DMS53 (cell line): ENCODE results near the gene FSHR.

Experiments used
- DNase-seq: peaks from one replicate; lab custom pipeline; 2025; lab: John Stamatoyannopoulos, UW

The FSHR gene

GRCh38 chr2:49032936-49033335 lies 121.4 kb downstream of the FSHR start:
- DNase-seq = no peak

DNA sequence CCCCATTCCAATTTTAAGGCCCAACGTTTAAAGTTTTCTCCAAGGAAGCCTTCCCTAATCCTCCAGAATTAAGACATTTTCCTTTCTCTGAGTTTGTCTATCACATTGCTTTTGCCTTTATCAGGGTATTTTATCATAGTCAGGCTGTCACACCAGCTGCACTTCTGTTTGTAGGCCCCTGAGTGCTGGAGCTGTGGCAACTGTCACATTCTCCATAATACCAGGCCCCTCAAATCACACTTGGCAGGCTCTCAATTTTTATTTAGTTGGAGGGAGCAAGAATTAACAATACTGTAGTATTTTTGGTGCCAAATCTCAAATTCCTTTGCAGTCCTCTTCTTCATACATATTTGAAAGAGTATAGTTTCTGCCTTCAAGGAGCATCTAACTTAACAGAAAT lies 122.2 kb downstream of the FSHR start:
- no peak for DNase-seq

DNA sequence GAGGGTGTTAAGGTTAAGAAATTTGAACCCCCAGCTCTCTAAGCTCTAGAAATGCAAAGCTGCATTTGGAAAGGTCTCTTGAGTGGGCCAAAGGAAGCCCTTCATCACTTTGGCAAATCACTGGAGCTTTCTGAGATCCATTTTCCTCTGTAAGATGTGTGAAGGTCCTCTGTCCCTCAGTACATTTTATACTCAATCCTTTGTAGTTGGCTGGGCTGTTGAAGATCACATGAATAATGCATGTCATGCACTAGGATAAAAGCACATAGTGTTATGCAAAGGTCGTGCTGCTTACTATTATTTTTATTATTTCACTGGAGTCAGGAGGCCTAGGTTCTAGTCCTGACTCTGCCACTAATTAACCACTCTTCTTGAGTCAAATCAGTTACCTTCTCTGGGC lies 124.9 kb downstream of the FSHR start:
- no peak for DNase-seq

- DNase-seq = peak; percentile 59
These were observed 126.2 kb downstream of the FSHR start for GRCh38 chr2:49028101-49028500.

GRCh38 chr2:49026706-49027105 lies 127.6 kb downstream of the FSHR start:
- no peak for DNase-seq

GRCh38 chr2:49021271-49021670 lies 133.0 kb downstream of the FSHR start:
- DNase-seq = no peak

GRCh38 chr2:49005261-49005660 lies 149.1 kb downstream of the FSHR start:
- no peak for DNase-seq

DNA sequence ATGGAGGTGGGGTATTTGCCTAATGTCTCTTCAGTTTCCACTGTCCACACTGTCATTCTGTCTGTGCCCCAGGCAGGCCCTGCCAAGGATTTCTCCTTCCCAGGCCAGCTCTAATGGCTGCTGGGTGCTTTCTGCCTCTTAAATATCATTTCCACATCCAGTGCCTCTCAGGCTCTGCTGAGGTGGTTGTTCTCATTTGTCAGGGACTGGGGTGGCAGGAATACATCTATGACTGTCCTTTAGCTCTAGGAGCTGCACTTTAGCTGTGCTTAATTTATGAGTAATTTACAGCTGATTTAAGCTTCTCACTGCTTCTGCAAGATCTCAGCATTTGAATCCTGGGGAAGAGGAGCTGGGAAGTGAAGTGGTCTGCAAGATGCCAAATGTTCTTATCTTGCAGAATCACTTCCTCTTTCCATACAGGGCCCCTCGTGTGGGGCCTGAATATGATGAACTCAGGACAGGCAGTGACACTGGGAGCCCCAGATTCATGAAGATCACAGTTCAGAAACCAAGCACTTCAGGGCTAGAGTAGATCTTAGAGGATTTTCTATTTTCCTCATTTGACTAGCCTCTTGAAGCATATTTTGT lies 150.2 kb downstream of the FSHR start:
- no peak for DNase-seq

GRCh38 chr2:49003201-49003600 lies 151.1 kb downstream of the FSHR start:
- DNase-seq = no peak

GRCh38 chr2:49002750-49003149 lies 151.6 kb downstream of the FSHR start:
- no peak for DNase-seq

DNA sequence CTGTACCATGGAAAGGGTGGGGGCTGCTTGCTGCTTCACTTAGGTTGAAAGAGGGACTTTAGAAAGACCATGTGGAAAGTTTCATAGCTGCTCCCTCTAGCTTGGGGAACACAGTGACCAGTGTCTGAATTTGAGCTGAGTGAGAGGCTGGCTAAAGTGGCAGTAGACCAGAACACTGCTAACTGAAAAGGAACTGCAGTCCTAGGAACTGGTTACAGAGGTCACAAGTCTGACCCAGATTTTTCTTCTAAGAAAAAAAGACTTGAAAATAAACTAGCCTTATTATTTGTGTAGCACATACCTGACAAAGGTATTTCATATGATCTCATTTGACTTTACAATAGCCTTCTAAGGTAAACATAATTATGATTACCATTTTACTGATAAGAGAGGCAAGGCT lies 153.6 kb downstream of the FSHR start:
- DNase-seq = no peak

GRCh38 chr2:48998449-48998848 lies 155.9 kb downstream of the FSHR start:
- DNase-seq = no peak

- DNase-seq = no peak
These were observed 160.7 kb downstream of the FSHR start for GRCh38 chr2:48993576-48993975.

DNA sequence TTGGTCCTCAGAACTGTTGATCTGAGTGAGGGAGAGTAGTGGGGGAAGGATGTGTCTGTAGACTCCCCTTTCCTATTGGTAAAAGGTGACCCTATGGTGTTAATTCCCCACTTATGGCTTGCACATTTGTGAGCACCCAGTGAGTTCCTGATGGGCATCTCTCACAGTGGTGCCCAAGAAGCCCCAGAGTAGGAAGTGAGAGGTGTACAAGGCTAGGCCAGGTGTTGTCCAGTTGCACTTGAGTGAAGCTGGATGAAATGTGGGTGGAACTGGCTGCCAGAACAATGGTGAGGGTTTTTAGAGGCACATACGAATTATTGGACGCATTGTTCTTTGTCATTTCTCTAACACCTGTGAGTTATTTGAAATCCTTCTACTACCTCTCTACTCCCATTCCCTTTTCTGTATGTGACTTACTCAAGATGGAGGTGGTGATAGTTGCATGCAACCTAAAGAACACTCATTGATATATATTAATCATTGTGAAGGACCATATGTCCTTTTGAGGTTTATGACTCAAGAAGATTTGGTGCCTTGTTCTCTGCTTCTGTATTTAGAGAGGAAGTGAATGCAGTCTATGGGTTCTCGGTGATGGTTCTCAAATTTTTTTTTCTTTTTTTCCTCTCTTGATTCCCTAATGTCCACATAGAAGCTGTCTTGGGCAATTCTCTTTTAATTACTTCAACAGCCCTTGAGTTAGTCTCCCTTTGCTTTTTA lies 162.7 kb downstream of the FSHR start:
- DNase-seq = no peak

DNA sequence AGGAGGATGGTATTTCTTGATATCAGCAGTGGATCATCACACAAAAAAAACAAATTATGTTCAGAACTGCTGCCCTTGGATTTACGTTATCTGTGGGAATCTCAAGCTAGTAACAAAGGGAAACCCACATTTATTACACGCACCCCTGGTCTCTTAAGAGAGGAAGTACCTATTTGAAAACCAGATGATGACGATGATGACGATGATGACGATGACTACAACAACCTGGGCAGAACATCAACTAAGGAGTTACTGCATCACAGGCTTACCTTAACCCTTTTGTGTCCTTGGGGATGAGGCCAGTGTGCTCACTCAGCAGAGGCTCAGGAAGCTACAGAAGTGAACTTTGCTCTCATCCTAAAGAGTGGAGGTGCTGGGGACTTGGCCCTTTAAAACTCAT lies 169.4 kb downstream of the FSHR start:
- no peak for DNase-seq

- DNase-seq = no peak
These were observed 170.8 kb downstream of the FSHR start for GRCh38 chr2:48983551-48983950.

DNA sequence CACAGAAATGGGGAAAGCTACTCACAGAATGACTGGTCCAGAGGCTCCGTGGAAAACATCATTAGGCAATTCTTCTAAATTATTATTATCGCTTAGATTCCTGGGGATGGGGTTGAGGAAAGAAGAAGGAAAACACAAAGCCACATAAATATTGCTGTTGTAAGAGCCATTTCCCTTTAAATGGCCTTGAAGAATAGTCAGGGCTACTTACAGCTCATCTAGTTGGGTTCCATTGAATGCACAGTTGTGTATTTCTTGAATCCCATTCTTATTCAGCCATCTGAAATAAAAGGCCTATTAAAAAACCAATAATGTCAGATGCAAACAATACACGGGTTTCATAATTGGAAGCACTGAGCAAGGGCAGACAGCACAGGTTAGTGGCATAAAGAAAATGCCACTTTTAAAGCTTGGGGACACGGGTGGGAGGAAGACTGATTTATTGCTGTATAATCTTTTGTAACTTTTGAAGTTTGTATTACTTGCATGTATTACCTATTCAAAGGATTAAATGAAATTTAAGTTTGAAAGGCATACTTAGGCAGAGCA lies 171.4 kb downstream of the FSHR start:
- DNase-seq = no peak

GRCh38 chr2:48980846-48981245 lies 173.5 kb downstream of the FSHR start:
- no peak for DNase-seq

DNA sequence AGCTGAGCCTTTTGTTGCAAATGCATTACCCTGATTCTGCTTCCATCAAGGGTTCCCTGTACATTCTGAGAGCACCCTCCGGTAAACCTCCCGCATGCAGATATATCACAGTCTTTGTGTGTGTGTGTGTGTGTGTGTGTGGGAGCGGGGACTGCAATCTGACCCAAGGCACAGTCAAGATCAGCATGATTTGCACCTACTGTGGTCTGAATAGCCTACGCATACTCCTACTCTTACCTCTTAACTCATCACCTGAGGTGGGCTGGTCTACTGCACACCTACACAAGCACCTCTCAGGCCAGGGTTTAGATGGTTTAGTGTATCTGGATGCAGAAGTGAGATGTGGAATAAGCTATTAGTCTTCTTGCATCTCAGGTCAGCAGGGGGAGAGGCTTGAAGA lies 174.6 kb downstream of the FSHR start:
- no peak for DNase-seq

GRCh38 chr2:48978131-48978530 lies 176.2 kb downstream of the FSHR start:
- no peak for DNase-seq

GRCh38 chr2:48971801-48972200 lies 182.5 kb downstream of the FSHR start:
- DNase-seq = no peak

GRCh38 chr2:48968011-48968410 lies 186.3 kb downstream of the FSHR start:
- no peak for DNase-seq

- peak; percentile 23 for DNase-seq
These were observed 189.1 kb downstream of the FSHR start for GRCh38 chr2:48965204-48965603.

- DNase-seq = no peak
These were observed 193.3 kb downstream of the FSHR start for GRCh38 chr2:48961009-48961408.
